ENCODE results near the gene DDX54.
A peak's percentile ranks its signal among the peaks of the same experiment; 100 is the strongest.

Gene DDX54, protein sequence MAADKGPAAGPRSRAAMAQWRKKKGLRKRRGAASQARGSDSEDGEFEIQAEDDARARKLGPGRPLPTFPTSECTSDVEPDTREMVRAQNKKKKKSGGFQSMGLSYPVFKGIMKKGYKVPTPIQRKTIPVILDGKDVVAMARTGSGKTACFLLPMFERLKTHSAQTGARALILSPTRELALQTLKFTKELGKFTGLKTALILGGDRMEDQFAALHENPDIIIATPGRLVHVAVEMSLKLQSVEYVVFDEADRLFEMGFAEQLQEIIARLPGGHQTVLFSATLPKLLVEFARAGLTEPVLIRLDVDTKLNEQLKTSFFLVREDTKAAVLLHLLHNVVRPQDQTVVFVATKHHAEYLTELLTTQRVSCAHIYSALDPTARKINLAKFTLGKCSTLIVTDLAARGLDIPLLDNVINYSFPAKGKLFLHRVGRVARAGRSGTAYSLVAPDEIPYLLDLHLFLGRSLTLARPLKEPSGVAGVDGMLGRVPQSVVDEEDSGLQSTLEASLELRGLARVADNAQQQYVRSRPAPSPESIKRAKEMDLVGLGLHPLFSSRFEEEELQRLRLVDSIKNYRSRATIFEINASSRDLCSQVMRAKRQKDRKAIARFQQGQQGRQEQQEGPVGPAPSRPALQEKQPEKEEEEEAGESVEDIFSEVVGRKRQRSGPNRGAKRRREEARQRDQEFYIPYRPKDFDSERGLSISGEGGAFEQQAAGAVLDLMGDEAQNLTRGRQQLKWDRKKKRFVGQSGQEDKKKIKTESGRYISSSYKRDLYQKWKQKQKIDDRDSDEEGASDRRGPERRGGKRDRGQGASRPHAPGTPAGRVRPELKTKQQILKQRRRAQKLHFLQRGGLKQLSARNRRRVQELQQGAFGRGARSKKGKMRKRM

DNA sequence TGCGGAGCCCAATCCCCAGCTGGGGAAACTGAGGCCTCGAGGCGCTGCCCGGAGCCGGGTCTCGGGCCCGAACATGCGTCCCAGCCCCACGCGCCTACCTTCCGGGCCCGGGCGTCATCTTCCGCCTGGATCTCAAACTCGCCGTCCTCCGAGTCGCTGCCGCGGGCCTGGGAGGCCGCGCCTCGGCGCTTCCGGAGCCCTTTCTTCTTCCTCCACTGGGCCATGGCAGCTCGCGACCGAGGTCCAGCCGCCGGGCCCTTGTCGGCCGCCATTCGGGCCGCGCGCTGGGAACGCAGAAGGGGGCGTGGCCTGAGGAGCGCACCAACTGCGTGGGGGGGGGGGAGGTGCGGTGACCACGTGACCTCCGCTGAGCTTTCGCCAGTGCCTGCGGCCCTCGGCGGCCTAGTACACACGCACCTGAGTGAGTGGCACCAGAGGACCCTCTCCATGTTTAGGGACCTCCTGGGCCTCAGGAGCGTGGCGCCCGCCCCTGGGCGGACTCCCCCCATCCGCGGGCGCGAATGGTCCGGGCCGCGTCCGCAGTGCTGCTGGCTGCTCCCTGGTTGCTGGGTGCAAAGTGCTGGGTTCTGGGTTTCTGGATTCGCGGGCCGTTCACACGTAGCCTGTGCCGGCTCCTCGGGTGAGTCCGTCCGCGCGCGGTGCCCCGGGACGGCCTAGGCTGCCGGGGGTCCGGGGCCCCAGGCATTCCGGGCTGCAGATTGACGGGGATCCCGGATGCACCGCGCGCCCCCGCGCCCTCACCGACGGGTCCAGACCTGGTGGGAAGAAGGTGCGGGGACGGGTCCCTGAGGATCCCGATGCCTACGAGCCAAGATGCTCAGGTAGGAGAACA is at the start of gene DDX54, which contains the start of gene RITA1:
TSS of gene DDX54 (minus strand) at position 299 of the 853 bp plus-strand sequence. CDS start at position 272, 27 bp downstream.
TSS of gene RITA1 (plus strand) at position 542 of the 853 bp plus-strand sequence. CDS start 1,026 bp downstream, outside the sequence.
- peak; percentile 74 for DNase-seq

DNA sequence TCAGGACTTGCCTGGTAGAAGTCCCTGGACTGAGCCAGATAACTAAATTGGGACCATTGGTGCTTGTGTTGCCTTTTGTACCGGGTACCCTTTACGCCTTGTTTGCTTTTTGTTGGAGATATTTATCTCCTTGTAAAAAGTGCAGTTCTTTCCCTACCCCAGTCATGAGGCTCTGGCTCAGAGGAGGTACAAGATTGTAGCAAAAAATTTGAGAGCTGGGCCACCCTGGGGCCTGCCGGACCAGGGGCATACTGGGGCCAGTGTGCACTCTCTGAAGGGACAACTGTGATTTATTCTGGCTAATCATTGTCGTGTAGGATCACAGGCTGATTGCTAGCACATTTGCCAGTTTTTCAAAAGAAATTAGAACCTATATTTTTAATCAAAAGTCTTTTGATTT is 49.2 kb upstream of the DDX54 start:
- no peak for DNase-seq

DNA sequence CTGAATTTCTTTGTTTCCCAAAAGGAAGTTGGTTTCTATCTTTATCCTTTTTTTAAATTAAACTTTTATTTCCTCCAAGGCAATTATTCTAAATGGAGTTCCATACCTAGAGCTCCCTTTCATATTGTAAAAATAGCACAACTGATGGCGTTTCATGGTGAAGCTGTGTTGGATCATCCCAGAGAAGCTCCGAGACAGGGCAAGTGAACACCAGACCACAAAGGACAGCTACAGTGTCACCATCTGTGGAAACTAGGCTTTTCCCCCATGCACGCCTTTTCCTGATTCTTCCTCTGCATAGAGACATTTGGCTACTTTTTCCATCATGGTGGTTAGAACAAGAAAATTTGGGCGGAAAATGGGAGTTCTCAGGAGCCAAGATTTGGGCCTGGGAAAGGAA is 48.7 kb upstream of the DDX54 start:
- DNase-seq = no peak

- DNase-seq = peak; percentile 56
Measured at GRCh38 chr12:113232840-113233585, 47.7 kb upstream of the DDX54 start.

DNA sequence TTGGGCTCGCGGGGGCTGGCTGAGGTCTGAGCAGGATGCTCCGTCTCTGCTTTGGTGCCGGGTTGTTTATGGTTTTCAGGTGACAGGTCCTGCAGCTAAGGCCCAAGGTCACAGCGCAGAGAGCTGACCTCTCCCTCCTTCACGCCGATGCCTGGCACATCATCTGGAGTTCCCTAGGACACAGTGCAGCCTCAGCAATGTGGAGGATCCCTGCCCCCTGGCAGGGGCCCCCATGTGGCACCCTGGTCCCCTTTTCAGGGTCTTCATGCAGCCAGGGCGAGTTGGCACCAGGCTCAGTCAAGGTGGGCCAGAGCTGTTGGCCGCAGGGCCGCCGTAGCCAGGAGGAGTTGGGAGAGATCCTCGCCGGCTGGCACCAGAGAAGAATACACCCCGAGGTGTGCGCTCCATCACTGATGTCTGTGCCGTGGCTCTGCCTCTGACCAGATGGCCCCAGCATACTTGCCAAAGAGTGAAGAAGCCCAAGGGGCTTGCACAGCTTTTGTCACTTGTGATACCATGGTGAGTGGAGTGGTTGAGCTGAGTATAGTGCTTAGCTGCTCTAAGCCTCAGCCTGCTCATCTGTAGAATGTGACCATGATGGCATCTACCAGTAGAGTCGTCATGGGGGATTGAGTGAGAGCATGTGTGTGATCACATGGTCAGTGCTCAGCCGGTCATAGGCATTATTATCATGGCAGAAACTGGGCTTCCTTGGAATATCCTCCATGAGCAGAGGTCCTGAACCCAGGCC is 47.0 kb upstream of the DDX54 start:
- DNase-seq = no peak

DNA sequence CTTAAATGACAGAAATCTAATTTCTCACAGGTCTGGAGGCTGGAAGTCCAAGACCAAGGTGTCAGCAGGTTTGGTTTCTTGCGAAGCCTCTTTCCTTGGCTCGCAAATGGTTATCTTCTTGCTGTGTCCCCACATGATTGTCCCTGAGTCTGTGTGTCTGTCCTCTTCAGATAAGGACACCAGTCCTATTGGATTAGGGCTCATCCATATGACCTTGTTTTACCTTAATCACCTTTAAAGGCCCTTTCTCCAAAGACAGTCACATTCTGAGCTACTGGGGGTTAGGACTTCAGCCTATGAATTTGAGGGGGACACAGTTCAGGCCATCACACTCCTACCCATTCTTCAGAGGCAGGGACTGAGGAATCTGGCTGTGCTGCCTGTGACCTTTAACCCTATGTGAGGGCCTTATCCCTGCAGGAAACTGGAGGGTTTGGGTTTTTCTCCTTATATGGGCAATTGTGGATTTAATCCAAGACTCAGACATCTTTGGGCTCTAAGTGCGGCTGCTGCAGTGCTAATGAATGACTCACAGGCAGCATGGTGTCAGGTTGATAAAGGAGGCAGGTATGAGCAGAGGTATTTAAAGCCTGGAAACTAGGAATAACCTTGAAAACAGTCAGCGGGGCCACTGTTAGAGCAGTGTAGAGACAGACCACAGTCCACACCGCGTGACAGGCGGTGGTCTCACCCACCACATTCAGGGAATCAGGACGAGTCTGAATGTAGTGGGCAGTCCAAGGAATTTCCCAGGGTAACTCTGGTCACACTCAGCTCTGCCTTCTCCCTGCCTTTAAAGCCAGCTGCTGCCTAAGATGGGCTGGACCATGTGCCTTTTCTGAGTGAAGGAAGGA is 46.2 kb upstream of the DDX54 start:
- DNase-seq = no peak

GRCh38 chr12:113230315-113231234 is 45.3 kb upstream of the DDX54 start:
- no peak for DNase-seq

GRCh38 chr12:113228394-113229028 is 43.2 kb upstream of the DDX54 start:
- no peak for DNase-seq

GRCh38 chr12:113227686-113228391 is 42.6 kb upstream of the DDX54 start:
- DNase-seq = no peak

GRCh38 chr12:113226696-113227568 is 41.7 kb upstream of the DDX54 start:
- DNase-seq = no peak

DNA sequence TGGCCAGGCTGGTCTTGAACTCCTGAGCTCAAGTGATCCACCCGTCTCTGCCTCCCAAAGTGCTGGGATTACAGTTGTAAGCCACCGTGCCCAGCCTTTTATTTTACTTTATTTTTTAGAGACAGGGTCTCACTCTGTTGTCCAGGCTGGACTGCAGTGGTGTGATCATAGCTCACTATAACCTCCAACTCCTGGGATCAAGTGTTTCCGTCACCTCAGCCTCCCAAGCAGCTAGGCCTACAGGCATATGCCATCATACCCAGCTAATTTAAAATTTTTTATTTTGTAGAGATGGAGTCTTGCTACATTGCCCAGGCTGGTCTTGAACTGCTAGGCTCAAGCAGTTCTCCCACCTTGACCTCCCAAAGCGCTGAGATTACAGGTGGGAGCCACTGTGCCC is 39.7 kb upstream of the DDX54 start:
- no peak for DNase-seq

DNA sequence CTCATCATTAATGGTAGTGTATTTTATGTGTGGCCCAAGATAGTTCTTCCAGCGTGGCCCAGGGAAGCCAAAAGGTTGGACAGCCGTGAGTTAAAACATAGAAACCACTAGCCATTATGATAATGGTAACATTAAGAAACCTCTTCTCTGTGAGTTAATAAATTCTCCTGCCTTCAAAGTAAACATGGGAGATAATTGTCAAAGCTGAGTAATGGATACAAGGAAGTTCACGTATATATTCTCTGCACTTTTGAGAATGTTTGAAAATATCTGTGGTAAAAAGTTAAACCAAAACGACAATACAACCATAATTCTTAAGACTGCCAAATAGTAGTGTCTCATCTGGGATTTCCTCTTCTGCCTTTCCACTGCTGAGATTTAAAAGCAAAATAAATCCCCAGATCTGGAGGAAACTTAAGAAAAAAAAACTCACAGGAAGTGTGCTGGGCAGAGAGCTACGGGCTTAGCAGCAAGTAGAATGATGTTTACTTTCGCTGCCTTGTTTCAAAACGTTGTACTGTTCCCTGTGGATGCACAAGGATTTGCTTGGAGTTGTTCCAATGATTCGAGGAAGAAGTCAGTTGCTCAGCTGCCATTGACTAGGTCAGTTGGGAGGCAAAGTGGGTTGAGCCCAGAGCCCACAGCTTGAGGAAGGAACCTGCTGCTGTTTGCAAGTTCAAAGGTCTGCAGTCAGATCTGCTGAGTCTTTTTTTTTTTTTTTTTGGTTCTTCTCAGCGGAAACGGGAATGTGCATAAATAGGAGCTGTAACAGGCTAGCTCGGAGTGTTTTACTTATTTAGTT is 37.7 kb upstream of the DDX54 start:
- peak; percentile 24 for DNase-seq

- DNase-seq = no peak
Measured at GRCh38 chr12:113221997-113222729, 36.9 kb upstream of the DDX54 start.

GRCh38 chr12:113221181-113221996 is 36.1 kb upstream of the DDX54 start, which contains the start of gene TPCN1:
TSS of gene TPCN1 (plus strand) at chr12:113221464. CDS start at chr12:113226853, 5,389 bp downstream.
- peak; percentile 99 for DNase-seq

Measured in NCI-H2227 treated with DMSO at 0.1 percent for 48 hours (cell line).